ENCODE measurements around the gene AMMECR1. TPM values are rescaled to one million over a fixed set of nuclear protein-coding genes. Genes with fewer than 3 reads are reported as not detected.

AMMECR1 gene
- total and polyA plus RNA-seq, 2 of the 13 experiments (the other 11 are each of a cell fraction or from before 2014, with no cell fraction given): 3.1 to 7.5 TPM

- Histone ChIP-seq H3K4me2 (ENCODE audit: low read depth, low read length) (no peak within 1 kb of the TSS), H3K79me2 (ENCODE audit: insufficient read depth, low read length) (no peaks in the 10 kb centered on the region), H2AFZ (ENCODE audit: low read length) (no peak within 1 kb of the TSS), H3K9ac (ENCODE audit: insufficient read depth, low read depth, low read length) (no peak within 1 kb of the TSS), H3K4me1 (ENCODE audit: insufficient read depth, low read length) (no peaks in the 10 kb centered on the region), H3K36me3 (replicated peaks in 1 of 2; ENCODE audit: control insufficient read depth in 1 of 2, insufficient read depth in 2 of 2, low read length in 2 of 2) (no peaks in the 10 kb centered on the region), H4K20me1 (ENCODE audit: insufficient read depth, low read length) (no peaks in the 10 kb centered on the region), H3K9me3 (ENCODE audit: low read length) (no peaks in the 10 kb centered on the region), H3K27me3 (ENCODE audit: control insufficient read depth in 1 of 2, insufficient read depth in 2 of 2, low read length in 2 of 2) (no peaks in the 10 kb centered on the region), H3K27ac (ENCODE audit: extremely low read length, insufficient read depth, low read length) (no peak within 1 kb of the TSS), H3K4me3 (replicated peaks in 1 of 3; ENCODE audit: insufficient read depth in 1 of 3, low read depth in 2 of 3, low read length in 3 of 3) (no peak within 1 kb of the TSS)
- ATAC-seq (no peak), DNase-seq (ENCODE audit: low spot score) (no peak), FAIRE-seq (no peak)
- intact Hi-C loops (cut with micrococcal nuclease; ENCODE audit: unreplicated experiment): no loop called here
- in situ Hi-C loops (cut with HindIII; ENCODE audit: extremely low pct_ligation_motif_present, low pct_unique_long_range_greater_than_20kb): no loop called here
- no peak for TF ChIP-seq SALL2 (CRISPR knock-in tag; IDR thresholded peaks at IDR 0.05)
- TF ChIP-seq ZNF432 (CRISPR knock-in tag; IDR thresholded peaks at IDR 0.05; ENCODE audit: borderline replicate concordance): no peak
- TF ChIP-seq ZNF329 (CRISPR knock-in tag; IDR thresholded peaks at IDR 0.05; ENCODE audit: low read depth): no peak
- no peak for TF ChIP-seq FOXC1 (CRISPR knock-in tag; IDR thresholded peaks at IDR 0.05; ENCODE audit: borderline replicate concordance)
- no peak for TF ChIP-seq SMAD3 (CRISPR knock-in tag; IDR thresholded peaks at IDR 0.05)
- no peak for TF ChIP-seq ZNF619 (CRISPR knock-in tag; IDR thresholded peaks at IDR 0.05)
- no peak for TF ChIP-seq ZBTB8A (CRISPR knock-in tag; IDR thresholded peaks at IDR 0.05; ENCODE audit: borderline replicate concordance, low read depth)
- no peak for TF ChIP-seq FOXO1 (CRISPR knock-in tag; IDR thresholded peaks at IDR 0.05)
- no peak for TF ChIP-seq EEA1 (CRISPR knock-in tag; IDR thresholded peaks at IDR 0.05; ENCODE audit: borderline replicate concordance)
- no peak for TF ChIP-seq ZNF720 (CRISPR knock-in tag; IDR thresholded peaks at IDR 0.05)
- no TSS peak for BruUV-seq (replicated peaks)
- ChIA-PET POLR2A (no interaction called here), CTCF (ENCODE audit: low intra/inter-chr PET ratio, low total read pairs) (no interaction called here)
- 41% methylated on average over 2 of the region's 2 CpGs for WGBS (ENCODE audit: low lambda C conversion rate)
Measured at GRCh38 chrX:110358548-110358947, 40.7 kb upstream of the AMMECR1 start, which contains the start of gene RTL9. RTL9 (plus strand) TSS chrX:110358848; CDS start chrX:110450618, 91,770 bp downstream.

- Histone ChIP-seq H3K27me3 (ENCODE audit: control insufficient read depth in 1 of 2, insufficient read depth in 2 of 2, low read length in 2 of 2) (no peaks in the 10 kb centered on the region), H3K79me2 (ENCODE audit: insufficient read depth, low read length) (no peaks in the 10 kb centered on the region), H3K4me2 (ENCODE audit: low read depth, low read length) (no peak overlapping the region), H3K4me3 (replicated peaks in 1 of 3; ENCODE audit: insufficient read depth in 1 of 3, low read depth in 2 of 3, low read length in 3 of 3) (no peak overlapping the region), H3K9me3 (ENCODE audit: low read length) (no peaks in the 10 kb centered on the region), H2AFZ (ENCODE audit: low read length) (no peak overlapping the region), H3K36me3 (replicated peaks in 1 of 2; ENCODE audit: control insufficient read depth in 1 of 2, insufficient read depth in 2 of 2, low read length in 2 of 2) (no peaks in the 10 kb centered on the region), H3K27ac (ENCODE audit: extremely low read length, insufficient read depth, low read length) (no peak overlapping the region), H4K20me1 (ENCODE audit: insufficient read depth, low read length) (no peaks in the 10 kb centered on the region), H3K9ac (ENCODE audit: insufficient read depth, low read depth, low read length) (no peak overlapping the region), H3K4me1 (ENCODE audit: insufficient read depth, low read length) (no peaks in the 10 kb centered on the region)
- 0% methylated on average over 9 of the region's 17 CpGs for WGBS (ENCODE audit: low lambda C conversion rate)
- TF ChIP-seq XBP1 (CRISPR knock-in tag; IDR thresholded peaks at IDR 0.05): no peak
- peak; percentile 20; the same call in 1 of the 2 replicates for TF ChIP-seq CTCF (CRISPR knock-in tag; IDR thresholded peaks at IDR 0.05)
- no peak for TF ChIP-seq THYN1 (CRISPR knock-in tag; IDR thresholded peaks at IDR 0.05; ENCODE audit: borderline replicate concordance, low read depth)
- intact Hi-C loops (cut with micrococcal nuclease; ENCODE audit: unreplicated experiment): no loop called here
- FAIRE-seq (no peak), ATAC-seq (peak; percentile 45; the same call in 2 of the 3 replicates), DNase-seq (ENCODE audit: low spot score) (no peak)
- BruUV-seq (replicated peaks): no TSS peak
- POLR2A ChIA-PET: no interaction called here
- CTCF ChIA-PET (ENCODE audit: low intra/inter-chr PET ratio, low total read pairs): no interaction called here
- in situ Hi-C loops (cut with HindIII; ENCODE audit: extremely low pct_ligation_motif_present, low pct_unique_long_range_greater_than_20kb): no loop called here
Measured at GRCh38 chrX:110346681-110347080, 28.8 kb upstream of the AMMECR1 start.

Measured in HepG2 (cell line).